A673 (cell line): ENCODE data around the gene SHISA8.
"Not testable (repeated sequence)": the region's sequence is repeated elsewhere in the genome, so short reads cannot be mapped to it uniquely, and the experiment has no call there.

ENCODE experiments used
- EZH2 ChIP-seq: fragments of 200-600 bp; sonication (generic); IDR thresholded peaks from 2 replicates; pipeline ENCODE4 v1.6.1; 2017; ENCODE audit warnings: borderline replicate concordance, low read depth, mild to moderate bottlenecking, mixed read lengths, antibody characterized with exemption, low read length; ENCODE audit not compliant: poor library complexity, severe bottlenecking
- TF ChIP-seq, protein P1 (sequence below): fragments of 300-800, 200-600 bp; sonication (generic); conservative IDR thresholded peaks from 2 replicates; pipeline ENCODE4 v1.5.1; 2017; ENCODE audit warnings: low read depth, mild to moderate bottlenecking, antibody characterized with exemption, low read length, moderate library complexity, mixed read lengths

DNA sequence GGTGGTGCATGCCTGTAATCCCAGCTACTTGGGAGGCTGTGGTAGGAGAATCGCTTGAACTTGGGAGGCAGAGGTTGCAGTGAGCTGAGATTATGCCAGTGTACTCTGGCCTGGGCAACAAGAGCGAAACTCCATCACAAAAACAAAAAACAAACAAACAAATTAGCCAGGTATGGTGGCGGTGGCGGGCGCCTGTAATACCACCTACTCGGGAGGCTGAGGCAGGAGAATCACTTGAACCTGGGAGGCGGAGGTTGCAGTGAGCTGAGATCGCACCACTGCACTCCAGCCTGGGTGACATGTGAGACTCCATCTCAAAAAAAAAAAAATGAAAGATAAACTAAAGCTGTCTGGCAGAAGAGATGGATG is 34.0 kb upstream of the SHISA8 start:
- TF ChIP-seq, protein P1, sequence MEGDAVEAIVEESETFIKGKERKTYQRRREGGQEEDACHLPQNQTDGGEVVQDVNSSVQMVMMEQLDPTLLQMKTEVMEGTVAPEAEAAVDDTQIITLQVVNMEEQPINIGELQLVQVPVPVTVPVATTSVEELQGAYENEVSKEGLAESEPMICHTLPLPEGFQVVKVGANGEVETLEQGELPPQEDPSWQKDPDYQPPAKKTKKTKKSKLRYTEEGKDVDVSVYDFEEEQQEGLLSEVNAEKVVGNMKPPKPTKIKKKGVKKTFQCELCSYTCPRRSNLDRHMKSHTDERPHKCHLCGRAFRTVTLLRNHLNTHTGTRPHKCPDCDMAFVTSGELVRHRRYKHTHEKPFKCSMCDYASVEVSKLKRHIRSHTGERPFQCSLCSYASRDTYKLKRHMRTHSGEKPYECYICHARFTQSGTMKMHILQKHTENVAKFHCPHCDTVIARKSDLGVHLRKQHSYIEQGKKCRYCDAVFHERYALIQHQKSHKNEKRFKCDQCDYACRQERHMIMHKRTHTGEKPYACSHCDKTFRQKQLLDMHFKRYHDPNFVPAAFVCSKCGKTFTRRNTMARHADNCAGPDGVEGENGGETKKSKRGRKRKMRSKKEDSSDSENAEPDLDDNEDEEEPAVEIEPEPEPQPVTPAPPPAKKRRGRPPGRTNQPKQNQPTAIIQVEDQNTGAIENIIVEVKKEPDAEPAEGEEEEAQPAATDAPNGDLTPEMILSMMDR, result not testable (repeated sequence)
- TF ChIP-seq EZH2, result not testable (repeated sequence)
